Measurements from ENCODE around the gene UTP14C. TPM values are rescaled to one million over a fixed set of nuclear protein-coding genes. Genes with fewer than 3 reads are reported as not detected.
A peak's percentile ranks its signal among the peaks of the same experiment; 100 is the strongest.
"Not testable (repeated sequence)": the region's sequence is repeated elsewhere in the genome, so short reads cannot be mapped to it uniquely, and the experiment has no call there.

Gene UTP14C
- total RNA-seq, 1 donor from 2014 or later = 22.8 TPM

- DNase-seq (ENCODE audit: low spot score in 2 of 2) = no peak
- FAIRE-seq = no peak
Measured at GRCh38 chr13:52034616-52035226, 10.2 kb downstream of the UTP14C start.

GRCh38 chr13:52036037-52036436, 11.5 kb downstream of the UTP14C start:
- FAIRE-seq (no peak), DNase-seq (ENCODE audit: low spot score in 2 of 2) (no peak)

GRCh38 chr13:52043675-52044074, 19.2 kb downstream of the UTP14C start:
- DNase-seq (ENCODE audit: low spot score in 2 of 2) (no peak), FAIRE-seq (no peak)

- no peak for FAIRE-seq
- DNase-seq (ENCODE audit: low spot score in 2 of 2) = no peak
Measured at GRCh38 chr13:52047463-52047862, 23.0 kb downstream of the UTP14C start.

- no peak for FAIRE-seq
Measured at GRCh38 chr13:52048516-52048915, 24.0 kb downstream of the UTP14C start.

GRCh38 chr13:52051400-52051799, 26.9 kb downstream of the UTP14C start:
- FAIRE-seq = no peak
- no peak for DNase-seq (ENCODE audit: low spot score in 2 of 2)

More at GRCh38 chr13:52048516-52048915, 24.0 kb downstream of the UTP14C start:
- DNase-seq (ENCODE audit: low spot score in 2 of 2) = no peak

- no peak for DNase-seq (ENCODE audit: low spot score in 2 of 2)
- no peak for FAIRE-seq
Measured at GRCh38 chr13:52053460-52053859, 29.0 kb downstream of the UTP14C start.

- DNase-seq (ENCODE audit: low spot score in 2 of 2); FAIRE-seq: not testable (repeated sequence)
Measured at GRCh38 chr13:52061064-52061463, 36.6 kb downstream of the UTP14C start.

- FAIRE-seq (no peak), DNase-seq (ENCODE audit: low spot score in 2 of 2) (peak in 1 of 2 donors; percentile 37)
Measured at GRCh38 chr13:52061587-52061986, 37.1 kb downstream of the UTP14C start.

GRCh38 chr13:52067237-52067636, 42.7 kb downstream of the UTP14C start:
- no peak for FAIRE-seq
- no peak for DNase-seq (ENCODE audit: low spot score in 2 of 2)

- no peak for DNase-seq (ENCODE audit: low spot score in 2 of 2)
- FAIRE-seq = no peak
Measured at GRCh38 chr13:52070929-52071523, 46.5 kb downstream of the UTP14C start.

Other genes starting within 250 kb of the UTP14C start
- 7.3 TPM for gene DHRS12, start 220.5 kb upstream of the UTP14C start, total RNA-seq
- 1.6 TPM for gene TMEM272, start 179.5 kb upstream of the UTP14C start, total RNA-seq
- gene CCDC70, start 162.7 kb upstream of the UTP14C start, total RNA-seq = not detected
- 7.3 TPM for gene ATP7B, start 13.2 kb upstream of the UTP14C start, total RNA-seq
- 20.8 TPM for gene ALG11, start 12.3 kb upstream of the UTP14C start, total RNA-seq
- 0.82 TPM for gene NEK5, start 104.4 kb downstream of the UTP14C start, total RNA-seq
- gene NEK3, start 134.9 kb downstream of the UTP14C start, total RNA-seq = 8.6 TPM